ENCODE measurements around the gene CNPY4.

Gene CNPY4

GRCh38 chr7:100119072-100119969 lies at the start of gene CNPY4, which contains the start of gene TAF6:
CNPY4 (plus strand) TSS chr7:100119634; CDS start chr7:100119745, 111 bp downstream.
TAF6 (minus strand) TSS chr7:100119358; CDS start chr7:100114209, 5,149 bp downstream.
- peaks cover 11% of the 10 kb centered on the region; the same call in 1 of the 2 replicates for H3K4me1 ChIP-seq (ENCODE audit: insufficient read depth, low read length)
- H3K36me3 ChIP-seq (ENCODE audit: insufficient read depth, low read length): no peaks in the 10 kb centered on the region
- H3K9ac ChIP-seq (ENCODE audit: low read depth, low read length): peak within 1 kb of the TSS; percentile 73
- H3K9me3 ChIP-seq (ENCODE audit: control insufficient read depth, insufficient read depth, low read length): no peaks in the 10 kb centered on the region

DNA sequence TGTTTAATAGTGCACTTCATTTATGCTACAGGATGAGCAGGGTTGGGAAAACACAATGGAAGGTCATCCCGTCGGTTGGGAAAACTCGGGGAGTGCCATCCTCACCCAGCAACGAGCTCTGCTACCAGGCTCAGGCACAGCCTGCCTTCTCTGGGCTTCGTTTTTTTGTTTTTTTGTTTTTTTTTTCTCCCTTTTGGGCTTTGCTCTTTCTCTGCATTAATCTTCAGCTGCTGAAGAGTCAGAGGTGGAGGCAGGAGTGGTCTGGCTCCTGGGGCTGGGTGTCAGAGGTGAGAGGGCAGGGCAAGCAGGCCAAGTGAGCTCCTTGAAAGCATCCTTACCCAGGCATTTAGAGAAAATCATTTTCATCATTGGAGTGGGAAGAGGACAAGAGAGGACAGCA lies 49.4 kb upstream of the CNPY4 start:
- Histone ChIP-seq H3K9ac (ENCODE audit: low read depth, low read length) (no peak overlapping the region), H3K9me3 (ENCODE audit: control insufficient read depth, insufficient read depth, low read length) (peaks cover 30% of the 10 kb centered on the region), H3K36me3 (ENCODE audit: insufficient read depth, low read length) (peaks cover 56% of the 10 kb centered on the region), H3K4me1 (ENCODE audit: insufficient read depth, low read length) (no peaks in the 10 kb centered on the region)

DNA sequence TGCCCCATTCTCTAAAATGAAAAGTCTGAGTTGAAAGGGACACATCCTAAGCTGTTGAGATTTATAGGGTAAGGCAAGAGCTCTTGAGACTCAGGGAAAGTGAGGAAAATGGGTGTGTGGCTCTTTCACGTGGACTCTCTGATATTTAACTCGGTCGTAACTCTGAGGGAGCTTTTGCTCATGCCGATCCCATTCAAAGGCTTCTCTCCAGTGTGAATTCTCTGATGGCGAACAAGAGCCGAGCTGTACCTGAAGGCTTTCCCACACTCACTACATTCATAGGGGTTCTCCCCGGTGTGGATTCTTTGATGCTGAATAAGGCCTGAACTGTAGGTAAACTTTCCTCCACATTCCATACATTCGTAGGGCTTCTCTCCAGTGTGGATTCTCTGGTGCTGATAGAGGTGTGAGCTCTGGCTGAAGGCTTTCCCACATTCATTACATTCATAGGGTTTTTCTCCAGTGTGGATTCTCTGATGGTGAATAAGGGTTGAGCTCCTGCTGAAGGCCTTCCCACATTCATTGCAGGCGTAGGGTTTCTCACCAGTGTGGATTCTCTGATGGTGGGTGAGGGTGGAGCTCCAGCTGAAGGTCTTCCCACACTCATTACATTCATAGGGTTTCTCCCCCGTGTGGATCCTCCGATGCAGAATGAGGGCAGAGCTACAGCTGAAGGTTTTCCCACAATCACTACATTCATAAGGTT lies 48.3 kb upstream of the CNPY4 start:
- no peaks in the 10 kb centered on the region for H3K4me1 ChIP-seq (ENCODE audit: insufficient read depth, low read length)
- H3K9me3 ChIP-seq (ENCODE audit: control insufficient read depth, insufficient read depth, low read length): peaks cover 40% of the 10 kb centered on the region
- no peak overlapping the region for H3K9ac ChIP-seq (ENCODE audit: low read depth, low read length)
- H3K36me3 ChIP-seq (ENCODE audit: insufficient read depth, low read length): peaks cover 68% of the 10 kb centered on the region

GRCh38 chr7:100072462-100072861 lies 47.0 kb upstream of the CNPY4 start:
- no peaks in the 10 kb centered on the region for H3K4me1 ChIP-seq (ENCODE audit: insufficient read depth, low read length)
- no peak overlapping the region for H3K9ac ChIP-seq (ENCODE audit: low read depth, low read length)
- H3K9me3 ChIP-seq (ENCODE audit: control insufficient read depth, insufficient read depth, low read length): peaks cover 50% of the 10 kb centered on the region
- H3K36me3 ChIP-seq (ENCODE audit: insufficient read depth, low read length): peaks cover 80% of the 10 kb centered on the region

DNA sequence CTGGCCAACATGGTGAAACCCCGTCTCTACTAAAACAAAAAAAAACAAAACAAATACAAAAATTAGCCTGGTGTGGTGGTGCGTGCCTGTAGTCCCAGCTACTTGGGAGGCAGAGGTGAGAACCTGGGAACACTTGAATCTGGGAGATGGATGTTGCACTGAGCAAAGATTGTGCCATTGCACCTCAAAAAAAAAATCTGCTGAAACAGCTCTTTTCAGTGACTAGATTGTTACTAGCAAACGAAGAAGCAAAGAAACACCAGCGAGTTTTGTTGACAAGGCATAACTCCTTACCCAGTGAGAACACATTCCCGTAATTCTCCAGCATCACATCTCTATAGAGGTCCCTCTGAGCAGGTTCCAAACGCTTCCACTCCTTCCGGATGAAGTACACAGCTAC lies 44.6 kb upstream of the CNPY4 start:
- Histone ChIP-seq H3K9ac (ENCODE audit: low read depth, low read length) (no peak overlapping the region), H3K36me3 (ENCODE audit: insufficient read depth, low read length) (peaks cover 90% of the 10 kb centered on the region), H3K9me3 (ENCODE audit: control insufficient read depth, insufficient read depth, low read length) (peaks cover 46% of the 10 kb centered on the region), H3K4me1 (ENCODE audit: insufficient read depth, low read length) (peaks cover under 1% of the 10 kb centered on the region; the same call in 1 of the 2 replicates)

DNA sequence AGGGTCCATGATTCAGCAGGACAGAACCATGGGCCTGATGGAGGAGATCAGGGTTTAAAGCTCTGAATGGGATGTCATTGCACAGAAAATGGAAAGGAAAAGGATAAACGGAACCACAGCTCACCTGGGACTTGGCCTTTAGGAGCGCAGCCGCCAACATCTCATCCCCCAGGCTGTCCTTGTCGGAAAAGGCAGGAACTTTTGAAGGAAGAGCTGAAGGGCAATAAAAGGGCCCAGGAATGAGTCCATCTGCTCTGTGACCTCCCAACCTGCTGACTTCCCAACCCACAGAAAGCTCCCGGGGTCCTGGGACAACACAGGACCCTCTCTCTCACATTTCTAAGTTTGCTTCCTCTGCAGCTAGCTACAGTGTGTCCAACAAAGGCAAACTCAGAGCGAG lies 44.0 kb upstream of the CNPY4 start:
- no peak overlapping the region for H3K9ac ChIP-seq (ENCODE audit: low read depth, low read length)
- H3K36me3 ChIP-seq (ENCODE audit: insufficient read depth, low read length): peaks cover 84% of the 10 kb centered on the region
- peaks cover 4% of the 10 kb centered on the region; the same call in 1 of the 2 replicates for H3K4me1 ChIP-seq (ENCODE audit: insufficient read depth, low read length)
- peaks cover 41% of the 10 kb centered on the region for H3K9me3 ChIP-seq (ENCODE audit: control insufficient read depth, insufficient read depth, low read length)

GRCh38 chr7:100077205-100077604 lies 42.2 kb upstream of the CNPY4 start:
- H3K4me1 ChIP-seq (ENCODE audit: insufficient read depth, low read length): peaks cover 4% of the 10 kb centered on the region; the same call in 1 of the 2 replicates
- no peak overlapping the region for H3K9ac ChIP-seq (ENCODE audit: low read depth, low read length)
- peaks cover 66% of the 10 kb centered on the region for H3K36me3 ChIP-seq (ENCODE audit: insufficient read depth, low read length)
- H3K9me3 ChIP-seq (ENCODE audit: control insufficient read depth, insufficient read depth, low read length): peaks cover 23% of the 10 kb centered on the region

DNA sequence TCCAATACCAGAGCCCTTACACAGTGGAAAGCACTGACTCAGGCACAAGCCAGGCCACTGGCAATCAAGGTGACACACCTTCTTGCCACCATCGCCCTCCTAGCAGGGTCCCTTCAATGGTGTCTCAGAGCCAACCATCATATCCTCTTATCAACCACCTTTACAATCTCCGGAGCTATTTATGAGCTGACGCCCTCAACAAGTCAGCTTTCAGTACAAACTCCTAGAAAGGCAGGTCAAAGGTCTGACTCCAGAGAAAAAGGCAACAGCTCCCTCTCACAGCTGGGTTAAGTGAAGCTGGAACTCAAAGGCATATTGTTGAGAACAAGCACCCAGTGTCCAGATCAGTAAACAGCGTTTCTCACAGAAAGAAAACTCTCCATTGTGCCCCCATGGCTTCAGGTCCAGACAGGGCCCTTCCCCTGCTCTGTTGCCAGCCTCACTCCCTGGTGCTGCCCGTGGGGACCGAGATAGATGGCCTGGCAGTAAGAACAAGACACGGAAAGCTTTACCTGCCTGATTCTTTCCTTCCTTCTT lies 40.3 kb upstream of the CNPY4 start:
- peaks cover 9% of the 10 kb centered on the region for H3K4me1 ChIP-seq (ENCODE audit: insufficient read depth, low read length)
- peaks cover 21% of the 10 kb centered on the region for H3K9me3 ChIP-seq (ENCODE audit: control insufficient read depth, insufficient read depth, low read length)
- H3K9ac ChIP-seq (ENCODE audit: low read depth, low read length): no peak overlapping the region
- peaks cover 47% of the 10 kb centered on the region for H3K36me3 ChIP-seq (ENCODE audit: insufficient read depth, low read length)

- Histone ChIP-seq H3K9me3 (ENCODE audit: control insufficient read depth, insufficient read depth, low read length) (peaks cover 11% of the 10 kb centered on the region), H3K4me1 (ENCODE audit: insufficient read depth, low read length) (peaks cover 13% of the 10 kb centered on the region), H3K9ac (ENCODE audit: low read depth, low read length) (peak overlapping the region; percentile 97), H3K36me3 (ENCODE audit: insufficient read depth, low read length) (peaks cover 28% of the 10 kb centered on the region)
These were observed 38.4 kb upstream of the CNPY4 start for GRCh38 chr7:100080907-100081534.

GRCh38 chr7:100081535-100082102 lies 37.8 kb upstream of the CNPY4 start, which contains the start of gene ZNF3:
ZNF3 (minus strand) TSS chr7:100081723; CDS start chr7:100077357, 4,366 bp downstream.
- H3K36me3 ChIP-seq (ENCODE audit: insufficient read depth, low read length): peaks cover 23% of the 10 kb centered on the region
- H3K9ac ChIP-seq (ENCODE audit: low read depth, low read length): peak within 1 kb of the TSS; percentile 97
- H3K4me1 ChIP-seq (ENCODE audit: insufficient read depth, low read length): peaks cover 13% of the 10 kb centered on the region
- H3K9me3 ChIP-seq (ENCODE audit: control insufficient read depth, insufficient read depth, low read length): peaks cover 5% of the 10 kb centered on the region

GRCh38 chr7:100082978-100083377 lies 36.5 kb upstream of the CNPY4 start:
- Histone ChIP-seq H3K36me3 (ENCODE audit: insufficient read depth, low read length) (peaks cover 13% of the 10 kb centered on the region), H3K4me1 (ENCODE audit: insufficient read depth, low read length) (peaks cover 17% of the 10 kb centered on the region), H3K9me3 (ENCODE audit: control insufficient read depth, insufficient read depth, low read length) (no peaks in the 10 kb centered on the region), H3K9ac (ENCODE audit: low read depth, low read length) (peak overlapping the region; percentile 97; the same call in 1 of the 2 replicates)

- Histone ChIP-seq H3K36me3 (ENCODE audit: insufficient read depth, low read length) (0 out of 2 replicates have a peak, but pooled peaks cover under 1% of the 10 kb centered on the region), H3K4me1 (ENCODE audit: insufficient read depth, low read length) (peaks cover 13% of the 10 kb centered on the region; the same call in 1 of the 2 replicates), H3K9ac (ENCODE audit: low read depth, low read length) (no peak overlapping the region), H3K9me3 (ENCODE audit: control insufficient read depth, insufficient read depth, low read length) (no peaks in the 10 kb centered on the region)
These were observed 33.9 kb upstream of the CNPY4 start for GRCh38 chr7:100085515-100085914.

DNA sequence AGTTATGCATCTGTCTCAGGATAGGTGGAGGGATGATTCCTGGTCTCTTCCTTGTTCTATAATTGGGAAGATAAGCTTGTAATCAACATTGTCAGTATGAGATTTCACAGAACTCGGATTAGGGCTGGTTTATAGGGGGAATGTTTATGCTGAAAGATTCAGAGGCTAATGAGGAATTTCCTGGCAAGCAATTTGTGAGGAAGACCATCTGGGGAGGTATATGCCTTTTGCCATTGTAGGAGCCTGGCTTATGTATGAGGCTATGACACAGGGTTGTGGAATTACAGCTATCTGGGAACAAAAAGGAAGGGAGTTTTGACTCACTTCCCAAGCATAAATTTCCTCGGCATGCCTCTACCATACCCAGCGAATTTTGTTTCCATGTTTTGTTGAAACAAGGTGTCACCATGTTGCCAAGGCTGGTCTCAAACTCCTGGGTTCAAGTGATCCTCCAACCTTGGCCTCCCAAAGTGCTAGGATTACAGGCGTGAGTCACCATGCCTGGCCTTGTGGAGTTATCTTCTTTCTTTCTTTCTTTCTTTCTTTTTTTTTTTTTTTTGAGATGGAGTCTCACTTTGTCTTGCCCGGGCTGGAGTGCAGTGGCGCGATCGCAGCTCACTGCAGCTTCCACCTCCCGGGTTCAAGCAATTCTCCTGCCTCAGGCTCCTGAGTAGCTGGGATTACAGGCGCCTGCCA lies 32.2 kb upstream of the CNPY4 start:
- 0 out of 2 replicates have a peak, but pooled peaks cover 9% of the 10 kb centered on the region for H3K36me3 ChIP-seq (ENCODE audit: insufficient read depth, low read length)
- H3K9me3 ChIP-seq (ENCODE audit: control insufficient read depth, insufficient read depth, low read length): no peaks in the 10 kb centered on the region
- no peak overlapping the region for H3K9ac ChIP-seq (ENCODE audit: low read depth, low read length)

More for the DNA sequence above, 32.2 kb upstream of the CNPY4 start:
- peaks cover 13% of the 10 kb centered on the region; the same call in 1 of the 2 replicates for H3K4me1 ChIP-seq (ENCODE audit: insufficient read depth, low read length)
